Measurements from ENCODE around the gene MTUS2. TPM values are rescaled to one million over a fixed set of nuclear protein-coding genes. Genes with fewer than 3 reads are reported as not detected.

The MTUS2 gene
- total RNA-seq, 1 donor from 2014 or later: 0.67 TPM

DNA sequence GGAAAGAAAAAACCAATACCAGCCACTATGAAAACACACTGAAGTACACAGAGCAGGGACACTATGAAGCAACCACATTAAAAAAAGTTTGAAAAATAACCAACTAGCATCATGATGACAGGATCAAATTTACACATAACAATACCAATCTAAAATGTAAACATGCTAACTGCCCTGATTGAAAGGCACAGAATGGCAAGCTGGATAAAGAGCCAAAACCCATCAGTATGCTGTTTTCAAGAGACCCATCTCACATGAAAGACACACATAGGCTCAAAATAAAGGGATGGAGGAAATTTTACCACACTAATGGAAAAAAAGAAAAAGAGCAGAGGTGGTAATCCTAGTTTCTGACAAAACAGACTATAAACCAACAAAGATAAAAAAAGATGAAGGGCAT is 484.0 kb downstream of the MTUS2 start:
- Mint-ChIP-seq H3K27ac (no peak overlapping the region), H3K36me3 (no peaks in the 10 kb centered on the region), H3K9me3 (peaks cover 36% of the 10 kb centered on the region), H3K4me3 (no peak overlapping the region), H3K4me1 (no peaks in the 10 kb centered on the region), H3K27me3 (ENCODE audit: insufficient read depth, low read depth) (no peaks in the 10 kb centered on the region)
- Histone ChIP-seq H3K4me1 (no peaks in the 10 kb centered on the region), H3K79me2 (ENCODE audit: low read depth) (no peaks in the 10 kb centered on the region), H3K4me2 (no peak overlapping the region), H3K9me3 (ENCODE audit: low read depth) (no peaks in the 10 kb centered on the region), H3K9ac (no peak overlapping the region), H3F3A (ENCODE audit: low read depth) (no peaks in the 10 kb centered on the region), H3K27me3 (no peaks in the 10 kb centered on the region), H3K36me3 (no peaks in the 10 kb centered on the region), H4K20me1 (ENCODE audit: low read depth) (no peaks in the 10 kb centered on the region), H2AFZ (replicated peaks) (no peak overlapping the region), H3K4me3 (no peak overlapping the region), H3K27ac (no peak overlapping the region)
- DNase-seq (ENCODE audit: low spot score): no peak
- TF ChIP-seq, protein P1, sequence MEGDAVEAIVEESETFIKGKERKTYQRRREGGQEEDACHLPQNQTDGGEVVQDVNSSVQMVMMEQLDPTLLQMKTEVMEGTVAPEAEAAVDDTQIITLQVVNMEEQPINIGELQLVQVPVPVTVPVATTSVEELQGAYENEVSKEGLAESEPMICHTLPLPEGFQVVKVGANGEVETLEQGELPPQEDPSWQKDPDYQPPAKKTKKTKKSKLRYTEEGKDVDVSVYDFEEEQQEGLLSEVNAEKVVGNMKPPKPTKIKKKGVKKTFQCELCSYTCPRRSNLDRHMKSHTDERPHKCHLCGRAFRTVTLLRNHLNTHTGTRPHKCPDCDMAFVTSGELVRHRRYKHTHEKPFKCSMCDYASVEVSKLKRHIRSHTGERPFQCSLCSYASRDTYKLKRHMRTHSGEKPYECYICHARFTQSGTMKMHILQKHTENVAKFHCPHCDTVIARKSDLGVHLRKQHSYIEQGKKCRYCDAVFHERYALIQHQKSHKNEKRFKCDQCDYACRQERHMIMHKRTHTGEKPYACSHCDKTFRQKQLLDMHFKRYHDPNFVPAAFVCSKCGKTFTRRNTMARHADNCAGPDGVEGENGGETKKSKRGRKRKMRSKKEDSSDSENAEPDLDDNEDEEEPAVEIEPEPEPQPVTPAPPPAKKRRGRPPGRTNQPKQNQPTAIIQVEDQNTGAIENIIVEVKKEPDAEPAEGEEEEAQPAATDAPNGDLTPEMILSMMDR (IDR thresholded peaks at IDR 0.05): no peak
- TF ChIP-seq EZH2 (IDR thresholded peaks at IDR 0.05): no peak
- no peak for TF ChIP-seq EZH2phosphoT487 (IDR thresholded peaks at IDR 0.05)

- Histone ChIP-seq H3K79me2 (ENCODE audit: low read depth) (no peaks in the 10 kb centered on the region), H3K9ac (no peak overlapping the region), H3K9me3 (ENCODE audit: low read depth) (no peaks in the 10 kb centered on the region), H3K4me1 (no peaks in the 10 kb centered on the region), H2AFZ (replicated peaks) (no peak overlapping the region), H3K4me3 (no peak overlapping the region), H4K20me1 (ENCODE audit: low read depth) (no peaks in the 10 kb centered on the region), H3K27me3 (no peaks in the 10 kb centered on the region), H3K36me3 (no peaks in the 10 kb centered on the region), H3K4me2 (no peak overlapping the region), H3K27ac (no peak overlapping the region), H3F3A (ENCODE audit: low read depth) (no peaks in the 10 kb centered on the region)
- no peaks in the 10 kb centered on the region for H3K36me3 Mint-ChIP-seq
- H3K4me1 Mint-ChIP-seq: no peaks in the 10 kb centered on the region
- no peak for TF ChIP-seq EZH2phosphoT487 (IDR thresholded peaks at IDR 0.05)
- TF ChIP-seq, protein P1 (IDR thresholded peaks at IDR 0.05): no peak
- TF ChIP-seq EZH2 (IDR thresholded peaks at IDR 0.05): no peak
- peaks cover 19% of the 10 kb centered on the region for H3K9me3 Mint-ChIP-seq
- H3K4me3 Mint-ChIP-seq: no peak overlapping the region
- H3K27ac Mint-ChIP-seq: no peak overlapping the region
- DNase-seq (ENCODE audit: low spot score): no peak
- no peaks in the 10 kb centered on the region for H3K27me3 Mint-ChIP-seq (ENCODE audit: insufficient read depth, low read depth)
Observed at GRCh38 chr13:29310806-29311205, 490.7 kb downstream of the MTUS2 start.

DNA sequence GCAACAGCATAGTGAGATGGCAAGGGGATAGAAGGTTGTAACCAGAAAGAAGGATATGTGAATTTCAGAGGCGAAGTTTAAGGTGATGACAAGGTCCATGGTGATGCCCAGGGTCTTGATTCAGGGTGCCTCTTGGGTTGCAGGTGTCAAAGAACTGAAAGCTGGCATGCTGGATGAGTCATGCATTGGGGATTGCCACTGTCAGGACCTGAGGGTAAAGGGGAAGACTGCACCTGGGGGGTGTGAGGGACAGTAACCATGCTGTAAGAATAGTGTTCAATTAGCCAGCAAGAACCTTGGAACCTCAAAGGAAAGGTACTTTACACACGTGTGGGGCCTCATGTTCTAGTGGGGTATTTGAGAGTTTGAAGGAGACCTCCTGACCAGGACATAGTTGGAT is 495.7 kb downstream of the MTUS2 start:
- no peak overlapping the region for H3K4me3 Mint-ChIP-seq
- H3K9ac ChIP-seq: no peak overlapping the region
- no peak overlapping the region for H2AFZ ChIP-seq (replicated peaks)
- H3K4me1 Mint-ChIP-seq: peaks cover 11% of the 10 kb centered on the region
- H4K20me1 ChIP-seq (ENCODE audit: low read depth): no peaks in the 10 kb centered on the region
- H3F3A ChIP-seq (ENCODE audit: low read depth): no peaks in the 10 kb centered on the region
- no peak for TF ChIP-seq EZH2phosphoT487 (IDR thresholded peaks at IDR 0.05)
- TF ChIP-seq, protein P1 (IDR thresholded peaks at IDR 0.05): no peak
- TF ChIP-seq EZH2 (IDR thresholded peaks at IDR 0.05): no peak
- no peak overlapping the region for H3K27ac ChIP-seq
- no peak overlapping the region for H3K27ac Mint-ChIP-seq
- H3K36me3 ChIP-seq: no peaks in the 10 kb centered on the region
- no peak overlapping the region for H3K4me3 ChIP-seq
- H3K79me2 ChIP-seq (ENCODE audit: low read depth): no peaks in the 10 kb centered on the region
- no peak overlapping the region for H3K4me2 ChIP-seq
- no peaks in the 10 kb centered on the region for H3K27me3 ChIP-seq
- H3K9me3 ChIP-seq (ENCODE audit: low read depth): no peaks in the 10 kb centered on the region
- DNase-seq (ENCODE audit: low spot score): no peak
- no peaks in the 10 kb centered on the region for H3K36me3 Mint-ChIP-seq
- H3K4me1 ChIP-seq: no peaks in the 10 kb centered on the region
- H3K9me3 Mint-ChIP-seq: no peaks in the 10 kb centered on the region
- peaks cover 5% of the 10 kb centered on the region for H3K27me3 Mint-ChIP-seq (ENCODE audit: insufficient read depth, low read depth)

Measured in neural progenitor cell (in vitro differentiated cells).